ENCODE data around the gene THADA. TPM values are rescaled to one million over a fixed set of nuclear protein-coding genes. Genes with fewer than 3 reads are reported as not detected.

THADA gene
- total and polyA plus RNA-seq, 2 donors (not counting 3 experiments of a cell fraction or from before 2014, with no cell fraction given) = 22.6 to 25.3 TPM

GRCh38 chr2:43194121-43194869, 401.5 kb downstream of the THADA start:
- H3K4me1 ChIP-seq (ENCODE audit: control insufficient read depth, extremely low read depth, insufficient read depth, low read length) = no peaks in the 10 kb centered on the region
- no peak overlapping the region for H3K9ac ChIP-seq (replicated peaks; ENCODE audit: extremely low read depth, insufficient read depth, low read length)
- intact Hi-C loops (cut with micrococcal nuclease) = no loop called here
- H2AFZ ChIP-seq (ENCODE audit: low read depth, low read length) = no peak overlapping the region
- ChIA-PET CTCF (interaction anchor here (0.6 to 2.5 kb wide), 3 partner anchors 9 to 219 kb away, joined by 3 to 8 read pairs (median 4); no protein-coding TSS in a partner anchor), POLR2A (no interaction called here)
- H3K27me3 ChIP-seq (ENCODE audit: control insufficient read depth in 2 of 2, insufficient read depth in 2 of 2, low read length in 2 of 2) = no peaks in the 10 kb centered on the region
- H4K20me1 ChIP-seq (replicated peaks; ENCODE audit: control insufficient read depth, extremely low read depth, insufficient read depth, low read length) = no peaks in the 10 kb centered on the region
- H3K79me2 ChIP-seq (ENCODE audit: control insufficient read depth, insufficient read depth, low read length) = no peaks in the 10 kb centered on the region
- FAIRE-seq = no peak
- no TSS peak for BruUV-seq (replicated peaks)
- H3K9me3 ChIP-seq (replicated peaks; ENCODE audit: control insufficient read depth, insufficient read depth, low read length) = no peaks in the 10 kb centered on the region
- dilution Hi-C loops (cut with MboI; ENCODE audit: extremely low pct_ligation_motif_present, low sequenced_read_pairs) = no loop called here
- no peaks in the 10 kb centered on the region for H3K36me3 ChIP-seq (ENCODE audit: control insufficient read depth in 2 of 2, extremely low read depth in 1 of 2, insufficient read depth in 2 of 2, low read length in 2 of 2)
- no peak overlapping the region for H3K4me3 ChIP-seq (replicated peaks in 1 of 3; ENCODE audit: insufficient read depth in 1 of 3, low read depth in 1 of 3, low read length in 3 of 3)
- no peak overlapping the region for H3K4me2 ChIP-seq (ENCODE audit: insufficient read depth, low read length)
- TF ChIP-seq POLR2A (IDR thresholded peaks at IDR 0.05; ENCODE audit: low read depth, low read length) (no peak), EZH2 (IDR thresholded peaks at IDR 0.05; ENCODE audit: borderline replicate concordance, low read depth, low read length, severe bottlenecking) (no peak), MYC (IDR thresholded peaks at IDR 0.05; ENCODE audit: low read depth, low read length) (no peak), JUN (IDR thresholded peaks at IDR 0.05; ENCODE audit: borderline replicate concordance, insufficient read depth, insufficient read length, low read depth) (no peak), POLR2AphosphoS5 (IDR thresholded peaks at IDR 0.05; ENCODE audit: insufficient read depth, low read depth, low read length) (no peak), GATA2 (IDR thresholded peaks at IDR 0.05; ENCODE audit: insufficient read depth, insufficient read length, low read depth, low read length) (no peak), CTCF (IDR thresholded peaks at IDR 0.05; ENCODE audit: extremely low read depth in 1 of 2, insufficient read depth in 1 of 2, low read depth in 1 of 2, low read length in 2 of 2) (no peak), FOS (IDR thresholded peaks at IDR 0.05; ENCODE audit: borderline replicate concordance, insufficient read depth, low read length) (no peak)
- TF ChIP-seq, protein P1, sequence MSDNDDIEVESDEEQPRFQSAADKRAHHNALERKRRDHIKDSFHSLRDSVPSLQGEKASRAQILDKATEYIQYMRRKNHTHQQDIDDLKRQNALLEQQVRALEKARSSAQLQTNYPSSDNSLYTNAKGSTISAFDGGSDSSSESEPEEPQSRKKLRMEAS (IDR thresholded peaks at IDR 0.05; ENCODE audit: insufficient read depth, insufficient read length) = no peak
- no peaks in the 10 kb centered on the region for H3K9me1 ChIP-seq (replicated peaks; ENCODE audit: control insufficient read depth, extremely low read depth, insufficient read depth, low read length)
- DNase-seq (ENCODE audit: low read depth, low spot score) = no peak
- H3K27ac ChIP-seq (ENCODE audit: insufficient read depth, low read depth, low read length) = no peak overlapping the region

Measured in endothelial cell of umbilical vein (primary cell).